ENCODE data around the gene GLIS2.

- TF ChIP-seq CTCF (IDR thresholded peaks at IDR 0.05) (no peak), ZFX (IDR thresholded peaks at IDR 0.05; ENCODE audit: borderline replicate concordance) (no peak)
These were observed 3.1 kb downstream of the GLIS2 start for GRCh38 chr16:4318967-4319366.

Data from 22Rv1 (cell line).